Endothelial cell of umbilical vein (primary cell): ENCODE measurements around the gene RAD18. TPM values are rescaled to one million over a fixed set of nuclear protein-coding genes. Genes with fewer than 3 reads are reported as not detected.

ENCODE experiments used
- BruUV-seq: library from RNA; stranded (reverse); fragments of 400-500 nt; replicated peaks from 2 replicates; lab custom pipeline; 2021; lab: Mats Ljungman, UMichigan
- CTCF ChIA-PET: fragments of 300-600, 350-600 bp; sonication (Branson Sonifier 250); formaldehyde crosslinking; loops from one replicate; lab custom pipeline; 2021; ENCODE audit warnings: antibody characterized with exemption, inconsistent platforms; lab: Charles Lee
- POLR2A ChIA-PET: fragments of 300-600, 350-600 bp; sonication (Branson Sonifier 250); formaldehyde crosslinking; loops from one replicate; lab custom pipeline; 2021; ENCODE audit warnings: antibody characterized with exemption, inconsistent platforms; lab: Charles Lee
- DNase-seq: peaks from one replicate; pipeline ENCODE4 v3.0.0-alpha.2; 2011; ENCODE audit warnings: low read depth, low spot score
- FAIRE-seq: peaks from 2 replicates; lab custom pipeline; 2011; peaks lifted over from hg19 to GRCh38; lab: Jason Lieb, UNC
- H2AFZ ChIP-seq: 2 replicates; pipeline ENCODE4 v1.6.0; 2012; ENCODE audit warnings: low read depth, low read length, control low read depth, inconsistent platforms
- H3K27ac ChIP-seq: 2 replicates; pipeline ENCODE4 v1.5.1; 2011; ENCODE audit warnings: low read depth, mild to moderate bottlenecking, control low read depth, low read length, moderate library complexity; ENCODE audit not compliant: insufficient read depth
- H3K27me3 ChIP-seq, 2 experiments: 2 replicates each; pipeline versions ENCODE4 v1.6.0 to v1.6.1; 2011; ENCODE audit warnings: low read length in 2 of 2, mixed read lengths in 1 of 2; ENCODE audit not compliant: control insufficient read depth in 2 of 2, insufficient read depth in 2 of 2
- H3K36me3 ChIP-seq, 2 experiments: 2 replicates in 1 of 2; 3 replicates in 1 of 2; pipeline ENCODE4 v1.5.1; 2011; ENCODE audit warnings: low read length in 2 of 2, mild to moderate bottlenecking in 1 of 2, moderate library complexity in 1 of 2; ENCODE audit not compliant: control insufficient read depth in 2 of 2, insufficient read depth in 2 of 2; ENCODE audit errors: extremely low read depth in 1 of 2
- H3K4me1 ChIP-seq: 3 replicates; pipeline ENCODE4 v1.5.1; 2011; ENCODE audit warnings: mild to moderate bottlenecking, low read length; ENCODE audit not compliant: control insufficient read depth, insufficient read depth; ENCODE audit errors: extremely low read depth
- H3K4me2 ChIP-seq: 2 replicates; pipeline ENCODE4 v1.6.1; 2011; ENCODE audit warnings: low read length, control low read depth, mixed read lengths; ENCODE audit not compliant: insufficient read depth
- H3K4me3 ChIP-seq, 3 experiments: fragments of 200-600 bp in 1 of 3; sonication (generic), shearing (Covaris generic) in 1 of 3; replicated peaks in 1 of 3; 2 replicates each; pipeline ENCODE4 v1.5.1; 2011 to 2016; ENCODE audit warnings: control low read depth in 3 of 3, low read length in 3 of 3, mild to moderate bottlenecking in 2 of 3, inconsistent platforms in 1 of 3, low read depth in 1 of 3, moderate library complexity in 1 of 3; ENCODE audit not compliant: insufficient read depth in 1 of 3
- H3K79me2 ChIP-seq: 2 replicates; pipeline ENCODE4 v1.6.0; 2012; ENCODE audit warnings: low read length, inconsistent platforms; ENCODE audit not compliant: control insufficient read depth, insufficient read depth
- H3K9ac ChIP-seq: replicated peaks from 2 replicates; pipeline ENCODE3; 2011; ENCODE audit warnings: low read length, control low read depth; ENCODE audit not compliant: insufficient read depth; ENCODE audit errors: extremely low read depth
- H3K9me1 ChIP-seq: replicated peaks from 3 replicates; pipeline ENCODE4 v1.6.0; 2011; ENCODE audit warnings: mild to moderate bottlenecking, low read length; ENCODE audit not compliant: control insufficient read depth, insufficient read depth; ENCODE audit errors: extremely low read depth
- H3K9me3 ChIP-seq: replicated peaks from 2 replicates; pipeline ENCODE4 v1.5.1; 2012; ENCODE audit warnings: low read length, inconsistent platforms; ENCODE audit not compliant: control insufficient read depth, insufficient read depth
- H4K20me1 ChIP-seq: replicated peaks from 2 replicates; pipeline ENCODE3; 2011; ENCODE audit warnings: mild to moderate bottlenecking, low read length; ENCODE audit not compliant: control insufficient read depth, insufficient read depth; ENCODE audit errors: extremely low read depth
- CTCF ChIP-seq, 2 donors: IDR thresholded peaks; 1 replicate in 1 of 2; 2 replicates in 1 of 2; pipeline ENCODE4 v1.5.1; 2011; ENCODE audit warnings: low read length in 2 of 2, mild to moderate bottlenecking in 2 of 2, moderate library complexity in 2 of 2, control low read depth in 1 of 2, inconsistent platforms in 1 of 2, low read depth in 1 of 2; ENCODE audit not compliant: insufficient read depth in 1 of 2; ENCODE audit errors: extremely low read depth in 1 of 2
- EZH2 ChIP-seq: IDR thresholded peaks from 2 replicates; pipeline ENCODE4 v1.6.1; 2012; ENCODE audit warnings: borderline replicate concordance, low read depth, mild to moderate bottlenecking, moderate library complexity, low read length, inconsistent platforms; ENCODE audit not compliant: severe bottlenecking
- GATA2 ChIP-seq: IDR thresholded peaks from 2 replicates; pipeline ENCODE4 v1.7.0; 2011; ENCODE audit warnings: low read depth, mild to moderate bottlenecking, moderate library complexity, mixed read lengths, low read length; ENCODE audit not compliant: insufficient read length, insufficient read depth
- JUN ChIP-seq: IDR thresholded peaks from 2 replicates; pipeline ENCODE4 v1.6.1; 2011; ENCODE audit warnings: borderline replicate concordance, low read depth; ENCODE audit not compliant: insufficient read length, insufficient read depth
- MAX ChIP-seq: IDR thresholded peaks from 2 replicates; pipeline ENCODE4 v1.6.1; 2011; ENCODE audit not compliant: insufficient read depth, insufficient read length
- POLR2A ChIP-seq: IDR thresholded peaks from 2 replicates; pipeline ENCODE4 v1.6.1; 2012; ENCODE audit warnings: low read depth, mild to moderate bottlenecking, control low read depth, low read length
- dilution Hi-C: fragments of 300-500 bp; cut with MboI; formaldehyde crosslinking; loops from one replicate; pipeline ENCODE4 v1.15.0; 2019; ENCODE audit warnings: low sequenced_read_pairs; ENCODE audit not compliant: extremely low pct_ligation_motif_present
- intact Hi-C: fragments of 100-400 bp; cut with micrococcal nuclease; formaldehyde crosslinking; loops from one replicate; pipeline ENCODE4 v1.10.0; 2022
- polyA plus RNA-seq, 4 experiments: library from polyadenylated mRNA; depleted of rRNA in 3 of 4; stranded (reverse) in 3 of 4; unstranded in 1 of 4; fragments of >200 nt; gene quantifications; 2 replicates each; pipeline versions ENCODE4 v1.2.1 to v1.2.3, GENCODE V29; 2011 to 2012; ENCODE audit warnings: missing spikeins in 1 of 4
- small RNA-seq: library from RNA; depleted of rRNA; stranded (forward); fragments of <200 nt; gene quantifications from one replicate; pipeline ENCODE3, GENCODE V24; 2012; ENCODE audit warnings: low replicate concordance, low read depth; ENCODE audit not compliant: insufficient read depth, insufficient read length
- total RNA-seq: library from RNA; stranded (reverse); gene quantifications from 2 replicates; pipeline ENCODE4 v1.2.3, GENCODE V29; 2021

RAD18 gene
- total and polyA plus RNA-seq, 2 donors (not counting 3 experiments of a cell fraction or from before 2014, with no cell fraction given) = 7.9 to 23.8 TPM

- no peaks in the 10 kb centered on the region for H3K36me3 ChIP-seq
- H3K4me1 ChIP-seq = no peaks in the 10 kb centered on the region
- no peaks in the 10 kb centered on the region for H3K9me3 ChIP-seq
- DNase-seq (no peak), FAIRE-seq (no peak)
- H3K4me2 ChIP-seq = no peak overlapping the region
- no peaks in the 10 kb centered on the region for H3K27me3 ChIP-seq
- POLR2A ChIA-PET = no interaction called here
- no peaks in the 10 kb centered on the region for H3K79me2 ChIP-seq
- H3K27ac ChIP-seq = no peak overlapping the region
- intact Hi-C loops = no loop called here
- dilution Hi-C loops = no loop called here
- CTCF ChIA-PET = interaction anchor here (1.0 kb wide), 1 partner anchor 9 kb away, joined by 3 read pairs; no protein-coding TSS in a partner anchor
- H3K9ac ChIP-seq = no peak overlapping the region
- H2AFZ ChIP-seq = no peak overlapping the region
- no peaks in the 10 kb centered on the region for H4K20me1 ChIP-seq
- BruUV-seq = no TSS peak
- no peak overlapping the region for H3K4me3 ChIP-seq
- no peaks in the 10 kb centered on the region for H3K9me1 ChIP-seq
- TF ChIP-seq MAX = no peak
- TF ChIP-seq CTCF (IDR thresholded peaks at IDR 0.05; ENCODE audit: extremely low read depth in 1 of 2, insufficient read depth in 1 of 2, low read depth in 1 of 2, low read length in 2 of 2) = no peak
- TF ChIP-seq JUN = no peak
- TF ChIP-seq GATA2 = no peak
- TF ChIP-seq POLR2A = no peak
- TF ChIP-seq EZH2 = no peak
Measured at GRCh38 chr3:8827641-8828040, 135.6 kb downstream of the RAD18 start.

Small RNA genes within 50 kb of the gene (small RNA-seq; reads per million reads assigned to genes)
- gene RF00416 = not detected

Other genes with a start within 250 kb of the RAD18 start
- gene CAV3, start 229.7 kb downstream of the RAD18 start, total RNA-seq = not detected in 2 replicates
- not detected in 2 replicates for gene CAV3, start 229.7 kb downstream of the RAD18 start, polyA plus RNA-seq
- gene OXTR, start 193.9 kb downstream of the RAD18 start, total RNA-seq = 0.40 and 0.67 TPM in 2 replicates
- gene OXTR, start 193.9 kb downstream of the RAD18 start, polyA plus RNA-seq = 0.08 and 0.12 TPM in 2 replicates